Stimulated activated CD8-positive, alpha-beta memory T cell treated with anti-CD3 and anti-CD28 coated beads, Interleukin-12 subunit alpha, Interleukin-12 subunit beta, amount 100 ng/mL, for 1 hour (primary cell): Measurements from ENCODE around the gene RHBG.
"Not testable (repeated sequence)": the region's sequence is repeated elsewhere in the genome, so short reads cannot be mapped to it uniquely, and the experiment has no call there.

Experiments
- DNase-seq: peaks from one replicate; pipeline ENCODE4 v3.0.0-alpha.2; 2020; ENCODE audit warnings: low read depth

The RHBG gene

GRCh38 chr1:156360534-156360933, 8.5 kb upstream of the RHBG start:
- DNase-seq = no peak

GRCh38 chr1:156365754-156366153, 3.3 kb upstream of the RHBG start:
- DNase-seq = no peak

- DNase-seq = no peak
These were observed 2.4 kb upstream of the RHBG start for GRCh38 chr1:156366378-156367166.

GRCh38 chr1:156367383-156368156, 1.4 kb upstream of the RHBG start:
- DNase-seq = no peak

- no peak for DNase-seq
These were observed 803 bp upstream of the RHBG start for GRCh38 chr1:156368157-156368658.

- DNase-seq = not testable (repeated sequence)
These were observed 775 bp downstream of the RHBG start for GRCh38 chr1:156369685-156370286.

GRCh38 chr1:156371553-156372264, 2.7 kb downstream of the RHBG start:
- DNase-seq = no peak

GRCh38 chr1:156372265-156372586, 3.2 kb downstream of the RHBG start:
- DNase-seq = no peak

GRCh38 chr1:156372876-156373275, 3.9 kb downstream of the RHBG start:
- no peak for DNase-seq

- DNase-seq = no peak
These were observed 4.5 kb downstream of the RHBG start for GRCh38 chr1:156373546-156373945.

- no peak for DNase-seq
These were observed 7.1 kb downstream of the RHBG start for GRCh38 chr1:156376146-156376545.

- no peak for DNase-seq
These were observed 8.2 kb downstream of the RHBG start for GRCh38 chr1:156376958-156377919.

GRCh38 chr1:156378557-156378956, 9.5 kb downstream of the RHBG start:
- no peak for DNase-seq

- DNase-seq = no peak
These were observed 10.6 kb downstream of the RHBG start for GRCh38 chr1:156379420-156380165.

GRCh38 chr1:156382561-156382960, 13.6 kb downstream of the RHBG start:
- no peak for DNase-seq

- DNase-seq = peak; percentile 9
These were observed 14.0 kb downstream of the RHBG start for GRCh38 chr1:156383023-156383422.

GRCh38 chr1:156384007-156384406, 15.0 kb downstream of the RHBG start:
- DNase-seq = no peak

- no peak for DNase-seq
These were observed 15.6 kb downstream of the RHBG start for GRCh38 chr1:156384658-156385057.

GRCh38 chr1:156385534-156386031, 16.6 kb downstream of the RHBG start:
- peak; percentile 70 for DNase-seq
